ENCODE measurements around the gene NFIX.
"Not testable (repeated sequence)": the region's sequence is repeated elsewhere in the genome, so short reads cannot be mapped to it uniquely, and the experiment has no call there.

The NFIX gene
- 1.3 to 3.1 (median 1.5) reads per million in 4 donors for total RNA-seq

DNA sequence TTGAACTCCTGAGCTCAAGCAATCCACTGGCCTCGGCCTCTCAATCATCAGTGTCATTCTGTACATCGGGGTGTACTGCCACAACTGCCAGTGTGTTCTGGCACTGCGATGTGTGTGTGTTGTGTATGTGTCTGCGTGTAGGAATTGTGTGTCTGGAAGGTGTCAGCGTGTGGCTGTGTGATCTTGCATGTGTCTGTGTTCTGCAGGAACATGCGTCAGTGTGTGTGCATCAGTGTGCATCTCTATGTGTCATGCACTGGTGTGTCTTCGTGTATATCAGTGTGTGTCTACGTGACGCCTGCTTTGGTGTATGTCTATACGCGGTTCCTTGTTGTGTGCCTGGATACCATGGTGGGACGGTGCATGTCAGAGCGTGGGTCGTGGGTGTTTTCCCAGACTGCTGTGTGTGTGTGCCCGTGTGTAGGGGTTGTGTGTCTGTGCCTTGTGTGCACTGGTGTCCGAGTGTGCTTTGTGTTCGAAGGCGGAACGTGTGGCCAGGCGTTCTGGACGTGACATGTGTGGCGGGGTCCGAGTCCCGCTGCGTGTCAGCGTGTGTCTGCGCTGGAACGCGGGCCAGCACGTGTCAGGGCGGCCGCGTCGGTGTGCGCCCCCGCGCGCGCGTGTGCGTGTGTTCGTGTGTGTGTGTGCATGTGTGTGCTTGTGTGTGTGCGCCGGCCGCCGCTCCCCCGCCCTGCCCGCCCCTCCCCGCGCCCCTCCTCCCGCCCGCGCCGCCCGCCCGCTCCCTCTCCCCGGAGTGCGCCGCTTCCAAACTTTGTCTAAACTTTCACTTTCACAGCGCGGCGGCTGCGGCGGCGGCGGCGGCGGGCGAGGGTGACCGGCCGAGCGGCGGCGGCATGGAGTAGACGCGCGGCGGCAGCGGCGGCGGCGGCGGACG lies at the start of gene NFIX:
NFIX (plus strand) TSS at position 775 of the 895 bp plus-strand sequence. CDS start 363 bp downstream, outside the sequence.
- peak in 3 of 5 donors; percentile 39 to 49 (median 45) for DNase-seq

DNA sequence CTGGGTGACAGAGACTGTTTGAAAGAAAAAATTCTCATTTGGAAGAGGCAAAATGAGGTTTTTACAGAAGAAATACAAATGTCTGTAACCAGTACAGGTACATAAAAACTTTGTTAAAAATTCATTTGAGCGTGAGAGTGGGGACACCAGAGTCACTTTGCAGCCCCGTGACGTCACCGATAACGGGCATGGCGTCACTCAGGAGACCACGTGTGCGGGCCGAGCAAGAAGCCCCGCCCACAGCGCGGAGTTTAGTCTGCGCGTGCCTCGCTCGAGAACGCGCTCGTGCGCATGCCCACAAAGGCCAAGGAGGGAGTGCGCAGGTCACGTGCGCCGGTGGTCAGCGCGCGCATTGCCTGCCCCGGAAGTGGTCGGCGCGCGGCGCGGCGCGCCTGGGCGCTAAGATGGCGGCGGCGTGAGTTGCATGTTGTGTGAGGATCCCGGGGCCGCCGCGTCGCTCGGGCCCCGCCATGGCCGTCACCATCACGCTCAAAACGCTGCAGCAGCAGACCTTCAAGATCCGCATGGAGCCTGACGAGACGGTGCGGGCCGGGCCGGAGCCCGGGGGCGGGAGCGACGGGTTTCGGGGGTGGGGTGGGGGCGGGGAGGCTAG lies 49.7 kb upstream of the NFIX start, which contains the start of gene RAD23A:
RAD23A (plus strand) TSS at position 384 of the 613 bp plus-strand sequence; CDS start at position 471, 87 bp downstream.
- DNase-seq = peak; percentile 96 to 99 (median 97)

DNA sequence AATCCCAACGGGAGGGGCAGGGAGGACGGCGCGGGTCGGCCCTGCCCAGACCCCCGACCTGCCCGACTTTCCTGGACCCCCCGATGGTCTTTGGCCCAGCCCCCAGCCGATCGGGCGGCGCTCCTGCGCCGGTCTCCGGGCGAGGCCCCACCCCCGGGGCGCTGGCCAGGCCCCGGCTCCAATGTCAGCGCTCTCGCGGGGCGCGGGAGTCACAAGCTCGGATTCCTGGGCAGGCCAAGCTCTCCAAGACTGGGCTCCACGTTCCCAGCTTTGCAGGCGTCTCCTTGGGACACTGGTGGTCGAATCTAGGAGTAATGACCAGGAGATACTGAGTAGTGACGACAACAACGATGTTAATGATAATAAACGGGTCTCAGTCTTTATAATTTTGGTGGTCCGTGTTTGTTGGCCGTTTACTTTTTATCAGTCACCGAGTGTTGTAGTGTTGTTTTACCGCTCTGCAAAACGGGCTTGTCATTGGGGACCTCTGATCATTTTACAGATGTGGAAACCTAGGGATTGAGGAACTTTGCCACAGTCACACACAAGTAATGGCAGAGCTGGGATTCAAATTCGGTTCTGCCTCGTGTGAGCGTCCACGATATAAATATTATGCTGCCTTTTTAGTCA lies 49.1 kb upstream of the NFIX start:
- DNase-seq = peak in 3 of 5 donors; percentile 25 to 49 (median 45)

DNA sequence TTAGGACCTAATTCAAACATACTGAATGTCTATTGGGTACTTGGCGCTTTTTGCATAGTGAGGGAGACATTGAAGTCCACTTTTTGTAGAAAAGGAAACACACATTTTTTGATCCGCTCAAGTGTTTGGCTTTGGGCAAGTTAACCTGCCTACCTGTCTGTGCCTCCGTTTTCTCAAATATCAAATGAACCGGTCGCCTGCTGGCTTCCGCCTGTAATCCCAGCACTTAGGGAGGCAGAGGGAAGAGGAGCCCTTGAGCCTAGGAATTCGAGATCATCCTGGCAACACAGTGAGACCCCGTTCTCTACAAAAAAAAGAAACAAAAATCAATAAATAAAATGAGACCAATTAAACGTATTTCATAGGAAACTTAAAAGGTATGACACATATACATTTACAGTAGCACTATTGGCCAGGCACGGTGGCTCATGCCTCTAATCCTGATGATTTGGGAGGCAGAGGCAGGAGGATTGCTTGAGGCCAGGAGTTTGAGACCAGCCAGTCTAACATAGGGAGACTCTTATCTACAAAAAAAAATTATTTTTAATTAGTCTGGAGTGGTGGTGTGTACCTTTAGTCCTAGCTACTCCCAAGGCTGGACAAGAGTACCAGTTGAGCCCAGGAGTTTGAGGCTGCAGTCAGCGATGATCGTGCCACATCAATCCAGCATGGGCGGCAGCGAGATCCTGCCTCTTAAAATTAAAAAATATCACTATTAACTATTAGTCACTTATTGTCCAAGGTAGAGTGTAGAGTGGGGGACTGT lies 48.4 kb upstream of the NFIX start:
- DNase-seq = no peak

DNA sequence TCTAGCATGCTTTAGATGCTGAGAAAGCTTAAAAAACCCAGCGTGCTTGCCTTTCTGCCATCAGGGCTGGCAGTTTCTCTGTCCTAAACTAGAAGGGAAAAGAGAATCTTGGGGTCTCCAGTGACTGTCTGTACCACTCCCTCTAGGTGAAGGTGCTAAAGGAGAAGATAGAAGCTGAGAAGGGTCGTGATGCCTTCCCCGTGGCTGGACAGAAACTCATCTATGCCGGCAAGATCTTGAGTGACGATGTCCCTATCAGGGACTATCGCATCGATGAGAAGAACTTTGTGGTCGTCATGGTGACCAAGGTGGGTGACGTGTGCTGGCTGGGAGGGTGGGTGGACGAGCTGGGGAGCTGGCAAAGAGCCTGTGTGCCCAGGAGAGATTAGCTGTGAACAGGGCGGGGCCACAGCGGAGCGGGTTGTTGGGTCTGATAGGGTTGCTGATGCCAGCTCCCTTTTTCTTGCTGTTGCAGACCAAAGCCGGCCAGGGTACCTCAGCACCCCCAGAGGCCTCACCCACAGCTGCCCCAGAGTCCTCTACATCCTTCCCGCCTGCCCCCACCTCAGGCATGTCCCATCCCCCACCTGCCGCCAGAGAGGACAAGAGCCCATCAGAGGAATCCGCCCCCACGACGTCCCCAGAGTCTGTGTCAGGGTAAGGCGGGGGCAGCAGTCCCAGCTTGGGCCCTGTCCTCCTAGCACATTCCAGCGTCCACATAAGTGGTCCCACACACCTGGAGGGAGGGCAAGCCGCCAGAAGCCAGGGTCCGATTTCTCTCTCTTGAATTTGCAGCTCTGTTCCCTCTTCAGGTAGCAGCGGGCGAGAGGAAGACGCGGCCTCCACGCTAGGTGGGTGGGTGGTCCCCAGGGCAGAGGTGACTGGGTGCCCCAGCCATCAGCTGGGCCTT lies 47.3 kb upstream of the NFIX start:
- DNase-seq = no peak

DNA sequence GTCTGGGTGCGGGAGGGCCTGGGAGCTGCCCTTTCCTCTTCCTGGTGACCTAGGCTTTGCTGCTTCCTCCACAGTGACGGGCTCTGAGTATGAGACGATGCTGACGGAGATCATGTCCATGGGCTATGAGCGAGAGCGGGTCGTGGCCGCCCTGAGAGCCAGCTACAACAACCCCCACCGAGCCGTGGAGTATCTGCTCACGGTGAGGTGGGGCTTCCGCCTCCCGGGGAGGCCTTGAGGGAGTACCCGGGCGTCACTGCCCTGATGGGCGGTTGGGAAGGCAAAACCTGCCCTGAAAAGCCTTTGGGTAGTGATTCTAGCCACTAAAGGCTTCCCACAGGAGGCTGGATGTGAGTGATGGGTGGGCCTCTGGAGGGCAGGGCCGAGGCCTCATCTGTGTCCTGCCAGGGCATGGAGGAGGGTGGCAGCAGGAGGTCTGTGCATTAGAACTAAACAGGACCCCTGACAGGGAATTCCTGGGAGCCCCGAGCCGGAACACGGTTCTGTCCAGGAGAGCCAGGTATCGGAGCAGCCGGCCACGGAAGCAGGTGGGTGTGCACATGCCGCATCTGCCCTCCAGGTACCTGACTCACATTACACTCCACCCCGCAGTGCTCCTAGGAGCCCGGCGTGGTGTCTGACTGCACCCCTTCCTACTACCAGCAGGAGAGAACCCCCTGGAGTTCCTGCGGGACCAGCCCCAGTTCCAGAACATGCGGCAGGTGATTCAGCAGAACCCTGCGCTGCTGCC lies 46.5 kb upstream of the NFIX start:
- DNase-seq = no peak

DNA sequence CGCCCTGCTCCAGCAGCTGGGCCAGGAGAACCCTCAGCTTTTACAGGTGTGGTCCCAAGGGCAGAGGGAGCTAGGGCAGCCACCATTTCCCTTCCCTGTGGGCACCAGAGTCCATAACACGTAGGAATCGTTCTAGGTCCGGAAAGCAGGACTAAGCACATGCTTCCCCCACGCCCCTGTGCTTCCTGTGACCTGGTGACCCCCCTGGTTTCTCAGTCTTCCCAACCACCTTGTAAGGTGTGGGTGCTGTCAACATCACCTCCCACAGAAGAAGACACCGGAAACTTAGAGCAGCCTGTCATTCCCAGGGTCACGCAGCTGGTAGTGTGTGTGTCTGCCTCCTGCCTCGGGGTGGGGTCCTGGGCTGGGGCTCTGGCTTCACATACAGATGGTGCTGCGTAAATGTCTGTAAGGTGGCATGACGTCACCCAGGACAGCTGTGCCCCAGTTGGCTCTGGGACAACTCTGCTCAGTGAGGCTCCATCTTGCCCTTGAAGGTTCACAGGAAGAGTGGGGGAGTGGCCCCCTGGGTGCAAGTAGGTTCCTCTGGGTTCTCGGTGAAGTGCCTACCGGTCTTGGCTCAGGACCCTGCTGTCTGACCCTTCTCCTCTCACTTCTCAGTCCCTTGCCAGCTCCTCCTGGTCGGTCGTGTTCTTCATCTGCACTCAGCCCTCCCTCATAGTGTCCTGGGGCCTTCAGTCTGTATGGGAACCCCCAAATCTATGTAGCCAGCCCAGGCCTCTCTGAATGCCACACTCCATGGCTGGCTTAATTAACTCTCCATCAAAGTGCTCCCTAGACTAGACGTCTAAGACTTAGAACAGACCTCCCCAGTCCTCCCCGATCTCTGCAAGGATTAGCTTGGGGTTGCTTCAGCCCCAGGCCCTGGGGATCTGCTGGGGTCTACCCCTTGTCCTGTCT lies 45.7 kb upstream of the NFIX start:
- no peak for DNase-seq

DNA sequence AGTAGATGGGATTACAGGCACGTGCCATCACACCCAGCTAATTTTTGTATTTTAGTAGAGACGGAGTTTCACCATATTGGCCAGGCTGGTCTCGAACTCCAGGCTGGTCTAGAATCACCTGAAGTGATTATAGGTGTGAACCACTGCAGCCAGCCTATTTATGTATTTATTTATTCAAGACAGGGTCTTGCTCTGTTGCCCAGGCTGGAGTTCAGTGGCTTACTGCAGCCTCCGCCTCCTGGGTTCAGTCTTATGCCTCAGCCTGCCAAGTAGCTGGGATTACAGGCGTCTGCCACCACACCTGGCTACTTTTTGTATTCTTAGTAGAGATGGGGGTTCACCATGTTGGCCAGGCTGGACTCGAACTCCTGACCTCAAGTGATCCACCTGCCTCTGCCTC lies 43.2 kb upstream of the NFIX start:
- not testable (repeated sequence) for DNase-seq

DNA sequence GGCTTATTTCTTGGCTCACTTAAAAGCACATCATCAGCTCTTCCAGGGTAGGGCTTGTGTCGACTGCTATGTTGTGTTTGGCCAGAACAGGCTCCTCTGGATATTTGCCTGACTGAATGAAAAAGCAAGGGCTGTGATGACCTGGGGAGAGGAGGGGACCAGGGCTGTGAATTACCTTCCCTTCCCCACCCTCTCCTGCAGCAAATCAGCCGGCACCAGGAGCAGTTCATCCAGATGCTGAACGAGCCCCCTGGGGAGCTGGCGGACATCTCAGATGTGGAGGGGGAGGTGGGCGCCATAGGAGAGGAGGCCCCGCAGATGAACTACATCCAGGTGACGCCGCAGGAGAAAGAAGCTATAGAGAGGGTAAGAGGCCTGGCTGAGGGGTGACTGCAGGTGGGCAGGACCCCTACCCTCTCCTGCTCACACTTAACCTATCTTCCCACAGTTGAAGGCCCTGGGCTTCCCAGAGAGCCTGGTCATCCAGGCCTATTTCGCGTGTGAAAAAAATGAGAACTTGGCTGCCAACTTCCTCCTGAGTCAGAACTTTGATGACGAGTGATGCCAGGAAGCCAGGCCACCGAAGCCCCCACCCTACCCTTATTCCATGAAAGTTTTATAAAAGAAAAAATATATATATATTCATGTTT lies 42.7 kb upstream of the NFIX start:
- no peak for DNase-seq

DNA sequence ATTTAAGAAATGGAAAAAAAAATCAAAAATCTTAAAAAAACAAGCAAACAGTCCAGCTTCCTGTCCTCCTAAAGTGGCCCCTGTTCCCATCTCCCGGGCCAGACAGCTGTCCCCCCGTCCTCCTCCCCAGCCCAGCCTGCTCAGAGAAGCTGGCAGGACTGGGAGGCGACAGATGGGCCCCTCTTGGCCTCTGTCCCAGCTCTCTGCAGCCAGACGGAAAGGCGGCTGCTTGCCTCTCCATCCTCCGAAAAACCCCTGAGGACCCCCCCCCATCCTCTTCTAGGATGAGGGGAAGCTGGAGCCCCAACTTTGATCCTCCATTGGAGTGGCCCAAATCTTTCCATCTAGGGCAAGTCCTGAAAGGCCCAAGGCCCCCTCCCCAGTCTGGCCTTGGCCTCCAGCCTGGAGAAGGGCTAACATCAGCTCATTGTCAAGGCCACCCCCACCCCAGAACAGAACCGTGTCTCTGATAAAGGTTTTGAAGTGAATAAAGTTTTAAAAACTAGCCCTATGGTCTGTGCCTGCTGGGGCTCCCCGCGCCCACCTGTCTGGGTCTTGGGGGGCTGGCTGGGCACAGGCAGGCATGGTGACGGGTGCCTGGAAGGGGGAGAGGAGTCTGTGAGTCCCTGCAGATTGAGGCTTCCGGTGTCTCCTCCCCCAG lies 42.0 kb upstream of the NFIX start:
- DNase-seq = no peak

DNA sequence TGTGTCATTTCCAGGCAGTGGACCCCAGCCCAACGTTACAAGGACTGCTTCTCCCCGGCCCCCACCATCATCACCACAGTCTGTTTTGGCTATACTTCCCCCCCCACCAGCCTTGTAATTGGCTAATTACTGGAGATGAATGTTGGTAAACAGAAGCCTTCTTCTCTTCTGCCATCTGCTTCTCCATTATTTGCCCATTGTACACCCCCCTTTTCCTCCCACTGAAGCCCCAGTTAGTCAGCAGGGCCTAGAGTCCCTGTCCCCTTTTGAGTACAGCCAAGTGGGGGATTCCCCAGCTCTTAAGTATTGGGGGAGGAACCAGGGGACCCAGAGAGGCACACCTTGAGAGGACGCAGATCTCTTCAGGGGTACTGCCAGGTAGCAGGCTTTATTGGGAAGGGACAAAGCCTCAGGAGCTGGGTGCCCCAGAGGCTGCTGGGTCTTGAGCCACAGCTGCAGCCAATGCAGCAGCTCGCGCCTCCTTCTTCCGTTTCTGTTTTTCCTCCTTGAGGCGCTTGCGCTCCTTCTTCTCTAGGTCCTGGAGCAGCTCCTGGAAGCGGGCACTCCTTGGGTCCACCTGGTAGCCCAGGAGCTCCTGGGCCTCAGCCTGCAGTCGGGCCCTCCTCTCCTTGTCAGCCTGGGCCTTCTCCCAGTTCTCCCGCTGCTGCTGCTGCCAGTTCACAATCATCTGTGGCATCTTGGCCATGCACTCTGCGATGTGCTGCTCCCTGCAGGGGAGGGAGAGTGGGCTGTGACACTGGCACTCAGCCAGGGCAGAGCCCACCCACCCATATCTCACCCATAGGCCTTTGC lies 41.3 kb upstream of the NFIX start:
- DNase-seq = no peak

DNA sequence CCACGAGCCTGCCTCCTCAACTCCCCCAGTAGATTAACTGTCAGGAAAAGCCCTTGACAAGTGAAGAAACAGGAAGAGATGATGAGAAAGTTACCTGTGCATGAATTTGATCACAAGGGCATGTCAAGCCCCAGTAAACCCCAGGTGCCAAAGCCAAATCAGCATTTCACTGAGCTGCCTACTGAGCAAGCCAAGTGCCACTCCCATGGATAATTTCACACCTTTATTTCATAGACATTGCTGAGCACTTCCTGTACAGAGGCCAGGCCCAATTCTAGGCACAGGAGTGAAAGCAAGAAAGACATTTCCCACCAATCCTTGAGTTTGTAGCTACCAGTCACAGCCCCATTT lies 40.7 kb upstream of the NFIX start:
- no peak for DNase-seq

DNA sequence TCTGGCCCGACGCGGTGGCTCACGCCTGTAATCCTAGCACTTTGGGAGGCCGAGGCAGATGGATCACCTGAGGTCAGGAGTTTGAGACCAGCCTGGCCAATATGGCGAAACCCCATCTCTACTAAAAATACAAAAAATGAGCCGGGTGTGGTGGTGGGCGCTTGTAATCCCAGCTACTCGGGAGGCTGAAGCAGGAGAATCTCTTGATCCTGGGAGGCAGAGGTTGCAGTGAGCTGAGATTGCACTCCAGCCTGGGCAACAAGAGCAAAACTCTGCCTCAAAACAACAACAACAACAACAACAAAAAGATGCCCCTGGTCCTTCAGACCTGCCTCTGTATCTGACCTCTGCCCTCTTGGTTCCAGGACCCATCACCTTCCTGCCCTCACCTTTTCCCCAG lies 39.7 kb upstream of the NFIX start:
- DNase-seq = not testable (repeated sequence)

DNA sequence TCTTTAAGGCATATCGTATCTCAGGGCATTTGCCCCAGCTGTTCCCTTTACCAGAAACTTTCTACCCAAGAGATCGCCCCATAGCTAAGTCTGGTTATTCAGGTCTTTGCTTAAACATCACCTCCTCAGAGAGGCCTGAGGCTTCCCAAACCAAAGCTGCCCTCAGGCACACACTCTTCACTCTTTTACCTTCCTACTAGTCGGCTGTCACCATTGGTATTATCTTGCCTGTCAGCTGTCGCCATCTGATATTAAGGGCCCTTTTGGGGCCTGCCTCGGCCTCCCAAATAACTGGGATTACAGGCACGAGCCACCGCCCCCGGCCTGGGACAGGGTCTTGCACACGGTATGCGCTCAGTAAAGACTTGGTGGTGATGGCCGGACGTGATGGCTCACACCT lies 39.3 kb upstream of the NFIX start:
- DNase-seq = no peak

DNA sequence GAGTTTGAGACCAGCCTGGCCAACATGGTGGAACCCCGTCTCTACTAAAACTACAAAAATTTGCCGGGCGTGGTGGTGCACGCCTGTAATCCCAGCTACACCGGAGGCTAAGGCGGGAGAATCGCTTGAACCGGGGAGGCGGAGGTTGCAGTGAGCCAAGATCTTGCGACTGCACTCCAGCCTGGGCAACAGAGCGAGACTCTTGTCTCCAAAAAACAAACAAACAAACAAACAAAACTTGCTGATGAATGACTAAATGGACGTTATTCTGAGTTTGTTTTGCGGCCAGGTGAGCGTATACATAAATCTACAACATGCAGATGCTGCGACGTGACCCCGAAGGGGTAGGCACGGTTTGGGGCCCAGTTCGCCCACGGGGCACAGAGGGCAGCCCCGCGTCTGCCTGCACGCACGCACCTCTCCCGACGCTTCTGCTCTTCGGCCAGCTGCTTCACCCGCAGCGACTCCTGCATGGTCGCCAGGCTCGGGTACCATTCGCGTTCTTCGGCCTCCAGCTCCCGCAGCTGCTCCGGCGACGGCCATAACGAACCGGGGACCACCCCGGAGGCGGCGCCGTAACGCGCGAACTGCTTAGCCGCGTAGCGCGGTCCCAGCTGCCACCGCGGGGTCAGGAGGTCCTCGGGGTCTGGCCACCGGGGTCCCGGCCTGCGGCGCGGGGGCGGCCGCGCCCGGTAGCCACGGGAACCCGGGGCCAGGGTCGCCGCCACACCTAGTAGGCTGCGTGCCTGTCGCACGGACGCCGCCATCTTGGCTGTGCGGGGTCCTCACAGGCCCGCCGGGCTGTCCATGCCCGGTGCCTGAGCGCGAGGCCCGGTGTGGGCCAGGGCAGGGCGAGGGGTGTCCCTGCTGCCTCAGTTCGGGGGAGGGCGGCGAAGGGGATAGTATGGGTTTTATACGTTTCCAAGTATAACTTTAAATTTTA lies 38.6 kb upstream of the NFIX start, which contains the start of gene GADD45GIP1:
GADD45GIP1 (minus strand) TSS at position 778 of the 943 bp plus-strand sequence; CDS start at position 767, 11 bp downstream.
- DNase-seq = peak; percentile 56 to 86 (median 66)

DNA sequence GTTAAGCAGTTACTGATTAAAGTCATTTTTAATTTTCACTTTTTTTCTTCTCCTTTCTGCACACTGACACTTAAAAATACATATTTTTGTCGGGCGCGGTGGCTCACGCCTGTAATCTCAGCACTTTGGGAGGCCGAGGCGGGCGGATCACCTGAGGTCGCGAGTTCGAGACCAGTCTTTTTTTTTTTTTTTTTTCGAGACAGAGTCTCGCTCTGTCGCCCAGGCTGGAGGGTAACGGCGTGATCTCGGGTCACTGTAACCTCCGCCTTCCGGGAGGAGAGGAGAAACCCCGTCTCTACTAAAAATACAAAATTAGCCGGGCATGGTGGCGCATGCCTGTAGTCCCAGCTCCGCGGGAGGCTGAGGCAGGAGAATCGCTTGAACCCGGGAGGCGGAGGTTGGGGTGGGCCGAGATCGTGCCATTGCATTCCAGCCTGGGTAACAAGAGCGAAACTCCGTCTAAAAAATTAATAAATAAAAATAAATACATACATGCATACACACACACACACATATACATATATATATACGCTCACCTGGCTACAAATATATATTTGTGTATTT lies 37.8 kb upstream of the NFIX start:
- DNase-seq = not testable (repeated sequence)
